Right lobe of liver (tissue), 6 donors: ENCODE measurements around the gene ID2. TPM values are rescaled to one million over a fixed set of nuclear protein-coding genes. Genes with fewer than 3 reads are reported as not detected.

ENCODE experiments used
- ATAC-seq, 4 donors: fragments of 200-7000 bp; cut with Tn5 transposase; one replicate each; pipeline ENCODE4 v1.9.1; 2020; ENCODE audit warnings: mild to moderate bottlenecking in 4 of 4, moderate library complexity in 4 of 4
- DNase-seq, 3 donors: peaks; one replicate each; pipeline ENCODE4 v3.0.0-alpha.2; 2020
- H3K27ac ChIP-seq, 3 donors: fragments of 200-600 bp; one replicate each; pipeline ENCODE4 v1.8.0; 2022
- H3K27me3 ChIP-seq, 2 donors: fragments of 200-600 bp; one replicate each; pipeline ENCODE4 v1.8.0; 2022
- H3K36me3 ChIP-seq, 4 donors: fragments of 200-600 bp; sonication (generic) in 1 of 4; one replicate each; pipeline versions ENCODE4 v1.5.1 to v1.8.0; 2017 to 2022; ENCODE audit warnings: control low read depth in 1 of 4
- H3K4me1 ChIP-seq, 4 donors: fragments of 200-600 bp; sonication (generic) in 1 of 4; one replicate each; pipeline versions ENCODE4 v1.5.1 to v1.8.0; 2017 to 2022; ENCODE audit warnings: control low read depth in 1 of 4
- H3K4me3 ChIP-seq, 3 donors: fragments of 200-600 bp; one replicate each; pipeline ENCODE4 v1.8.0; 2022
- H3K9me3 ChIP-seq, 4 donors: fragments of 200-600 bp; sonication (generic) in 1 of 4; one replicate each; pipeline versions ENCODE4 v1.5.1 to v1.8.0; 2017 to 2022; ENCODE audit warnings: control low read depth in 1 of 4
- CTCF ChIP-seq, 4 donors: fragments of 200-600 bp in 3 of 4; fragments of 450-650 bp in 1 of 4; IDR thresholded peaks; one replicate each; pipeline versions ENCODE4 v1.5.1 to v1.8.0; 2016 to 2022; ENCODE audit warnings: antibody characterized with exemption in 4 of 4, mild to moderate bottlenecking in 2 of 4
- POLR2A ChIP-seq: fragments of 450-650 bp; IDR thresholded peaks from one replicate; pipeline ENCODE4 v1.6.1; 2017; ENCODE audit warnings: antibody characterized with exemption, mild to moderate bottlenecking
- WGBS: methylation state at CpG from one replicate; pipeline ENCODE4 v1.1.6; 2018; ENCODE audit warnings: low coverage, low lambda C conversion rate; ENCODE audit not compliant: insufficient coverage; ENCODE audit errors: missing lambda C conversion rate; 5-methylcytosine and 5-hydroxymethylcytosine counted together
- intact Hi-C, 2 donors: fragments of 100-400 bp; cut with DNase I; formaldehyde crosslinking; loops; one replicate each; pipeline versions ENCODE4 v1.11.2 to v1.14.1; 2022
- long read RNA-seq: library from polyadenylated mRNA; unstranded; transcript quantifications from one replicate; pipeline ENCODE4 v2.0.0, GENCODE V29; 2019
- total RNA-seq, 6 experiments: library from RNA; depleted of rRNA in 2 of 6; stranded (reverse); fragments of >200 nt in 2 of 6; fragmentation: NEBNext Ultra II Directional in 3 of 6; extraction: Animal tissue kit (Norgen Biotek cat#: 25700) in 3 of 6; gene quantifications; one replicate each; pipeline versions ENCODE4 v1.1.0 to v1.2.4, GENCODE V29; 2016 to 2023
- donor health status: DM: no; HTN: yes; CAD: no.
- donor health status: DM: no; HTN: no; CAD: no.
- donor health status: DM: no; HTN: no; CAD: no.
- donor health status: DM: no; HTN: yes; CAD: no.
- donor health status: DM: no; HTN: yes; CAD: no.

Gene ID2, protein sequence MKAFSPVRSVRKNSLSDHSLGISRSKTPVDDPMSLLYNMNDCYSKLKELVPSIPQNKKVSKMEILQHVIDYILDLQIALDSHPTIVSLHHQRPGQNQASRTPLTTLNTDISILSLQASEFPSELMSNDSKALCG
- total RNA-seq: 100 to 1,000 TPM; 103 to 520 (median 191) TPM
- long read RNA-seq, transcript ID2-203 (3 exons, 1,362 nt): major isoform, 29 of 46 reads
- long read RNA-seq, partial matches to known transcripts: 0 of 46 reads
- long read RNA-seq, other reads (novel, unspliced or antisense): 17 of 46 reads

GRCh38 chr2:8681786-8682692 lies at the start of gene ID2:
TSS of gene ID2 (plus strand) at chr2:8682056. CDS start at chr2:8682166, 110 bp downstream.
- Histone ChIP-seq H3K4me3 (peak within 1 kb of the TSS; percentile 83 to 93 (median 91)), H3K36me3 (no peaks in the 10 kb centered on the region), H3K27me3 (no peaks in the 10 kb centered on the region), H3K27ac (peak within 1 kb of the TSS; percentile 98 to 99 (median 98)), H3K9me3 (no peaks in the 10 kb centered on the region), H3K4me1 (peaks cover 0 to 15% (median 2%) of the 10 kb centered on the region in 4 donors)
- peak; percentile 51 to 71 (median 62) for ATAC-seq
- no peak for TF ChIP-seq CTCF (IDR thresholded peaks at IDR 0.05)
- TF ChIP-seq POLR2A: peak; percentile 100
- intact Hi-C loops: loop anchor here (10.0 kb wide), 2 partner anchors 267 to 1257 kb away; no protein-coding TSS in a partner anchor
- DNase-seq: peak; percentile 100
- under 1% methylated on average over 37 of the region's 70 CpGs for whole genome bisulfite sequencing

DNA sequence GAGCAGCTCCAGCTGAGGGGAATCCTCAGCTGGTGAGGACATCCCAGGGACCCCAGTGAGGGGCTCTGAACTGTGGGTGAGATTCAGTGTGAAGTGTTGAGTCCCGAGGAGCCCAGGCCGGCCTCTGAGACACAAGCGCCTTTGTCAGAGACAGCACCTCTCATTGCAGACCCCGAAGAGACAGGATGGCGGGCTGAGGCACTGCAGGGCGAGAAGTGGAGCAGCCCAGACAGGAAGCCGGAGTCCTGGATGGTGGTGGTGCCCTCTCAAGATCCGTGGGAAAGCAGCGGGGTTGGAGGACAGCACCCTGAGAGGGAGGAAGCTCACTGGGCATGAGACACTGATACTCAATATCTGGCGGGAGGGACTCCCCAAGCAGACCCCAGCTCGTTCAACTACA lies 49.1 kb upstream of the ID2 start:
- Histone ChIP-seq H3K27me3 (no peaks in the 10 kb centered on the region), H3K4me3 (no peak overlapping the region), H3K27ac (no peak overlapping the region), H3K9me3 (no peaks in the 10 kb centered on the region), H3K36me3 (no peaks in the 10 kb centered on the region), H3K4me1 (peaks cover 0 to 20% (median 6%) of the 10 kb centered on the region in 4 donors)
- 97% methylated on average over 5 of the region's 11 CpGs for WGBS
- intact Hi-C loops: no loop called here
- TF ChIP-seq POLR2A (no peak), CTCF (IDR thresholded peaks at IDR 0.05) (no peak)
- DNase-seq (no peak), ATAC-seq (no peak)

DNA sequence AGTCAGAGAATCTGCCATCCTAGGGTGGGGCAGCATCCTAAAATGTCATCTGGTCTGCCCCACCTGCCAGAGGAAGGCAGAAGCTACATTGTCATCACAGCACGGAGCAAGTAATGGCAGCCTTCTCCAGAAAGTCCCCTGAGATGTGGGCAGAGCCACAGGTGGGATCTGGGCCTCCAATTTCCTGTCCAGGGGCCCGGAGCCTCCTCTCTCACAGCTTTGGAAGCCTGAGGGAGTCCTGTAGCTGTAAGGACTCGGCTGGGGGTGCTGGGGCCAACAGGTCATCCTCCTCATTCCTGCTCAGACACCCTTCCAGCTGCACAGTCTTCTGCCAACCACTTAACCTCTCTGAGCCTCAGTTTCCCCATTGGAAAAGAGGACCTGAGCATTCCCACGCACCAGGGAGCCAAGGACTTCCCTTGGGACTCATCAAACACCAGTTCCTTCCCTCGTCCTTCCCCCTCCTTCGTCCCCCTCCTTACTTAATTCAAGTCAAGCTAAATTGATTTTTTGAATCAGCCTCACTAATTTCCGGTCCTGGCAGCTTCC lies 48.6 kb upstream of the ID2 start:
- WGBS: 22% methylated on average over 4 of the region's 7 CpGs
- Histone ChIP-seq H3K27ac (peak overlapping the region in 1 of 3 donors; percentile 54), H3K27me3 (no peaks in the 10 kb centered on the region), H3K4me1 (peaks cover 0 to 18% (median 6%) of the 10 kb centered on the region in 4 donors), H3K4me3 (peak overlapping the region in 2 of 3 donors; percentile 1 to 26), H3K9me3 (no peaks in the 10 kb centered on the region), H3K36me3 (no peaks in the 10 kb centered on the region)
- DNase-seq: no peak
- peak in 1 of 4 donors; percentile 2 for ATAC-seq
- intact Hi-C loops: no loop called here
- TF ChIP-seq CTCF (IDR thresholded peaks at IDR 0.05) (no peak), POLR2A (no peak)

DNA sequence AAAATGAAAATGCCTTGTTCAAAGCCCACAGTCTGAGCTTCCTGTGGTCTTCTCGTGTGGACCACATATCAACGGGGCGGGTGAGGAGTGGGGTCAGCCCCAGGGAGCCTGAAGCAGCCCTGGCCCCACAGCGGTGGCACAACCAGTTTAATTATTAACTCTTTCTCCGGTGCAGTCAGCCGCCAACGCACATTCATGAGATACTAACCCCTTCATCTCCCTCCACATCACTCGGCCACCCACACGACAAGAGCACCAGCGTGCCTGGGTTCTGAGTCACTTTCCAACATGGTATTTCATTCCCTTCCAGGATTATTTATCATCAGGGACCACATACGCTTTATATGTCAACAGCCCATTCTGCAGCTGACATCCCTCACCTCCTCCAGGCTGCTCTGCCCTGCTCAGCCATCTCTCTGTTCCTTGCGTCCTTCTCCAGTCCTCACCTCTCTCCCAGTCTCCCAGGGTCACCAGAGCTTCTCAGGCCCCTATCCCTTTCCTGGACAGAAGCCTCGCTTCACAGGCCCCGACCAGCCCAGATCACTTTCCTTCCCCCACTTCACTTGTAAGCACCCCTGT lies 48.0 kb upstream of the ID2 start:
- Histone ChIP-seq H3K27ac (peak overlapping the region in 2 of 3 donors; percentile 45 to 54), H3K36me3 (no peaks in the 10 kb centered on the region), H3K9me3 (no peaks in the 10 kb centered on the region), H3K4me1 (peaks cover 0 to 18% (median 6%) of the 10 kb centered on the region in 4 donors), H3K27me3 (no peaks in the 10 kb centered on the region), H3K4me3 (peak overlapping the region in 2 of 3 donors; percentile 1 to 26)
- DNase-seq (peak in 2 of 3 donors; percentile 72 to 73), ATAC-seq (peak; percentile 82 to 94 (median 88))
- peak; percentile 61 for TF ChIP-seq POLR2A
- no peak for TF ChIP-seq CTCF (IDR thresholded peaks at IDR 0.05)
- WGBS: 19% methylated on average over 14 of the region's 14 CpGs
- intact Hi-C loops: no loop called here
